ENCODE results near the gene MPDU1. TPM values are rescaled to one million over a fixed set of nuclear protein-coding genes. Genes with fewer than 3 reads are reported as not detected.
A peak's percentile ranks its signal among the peaks of the same experiment; 100 is the strongest.

MPDU1 gene
- total and polyA plus RNA-seq, 12 donors = 20.1 to 64.9 (median 26.5) TPM

DNA sequence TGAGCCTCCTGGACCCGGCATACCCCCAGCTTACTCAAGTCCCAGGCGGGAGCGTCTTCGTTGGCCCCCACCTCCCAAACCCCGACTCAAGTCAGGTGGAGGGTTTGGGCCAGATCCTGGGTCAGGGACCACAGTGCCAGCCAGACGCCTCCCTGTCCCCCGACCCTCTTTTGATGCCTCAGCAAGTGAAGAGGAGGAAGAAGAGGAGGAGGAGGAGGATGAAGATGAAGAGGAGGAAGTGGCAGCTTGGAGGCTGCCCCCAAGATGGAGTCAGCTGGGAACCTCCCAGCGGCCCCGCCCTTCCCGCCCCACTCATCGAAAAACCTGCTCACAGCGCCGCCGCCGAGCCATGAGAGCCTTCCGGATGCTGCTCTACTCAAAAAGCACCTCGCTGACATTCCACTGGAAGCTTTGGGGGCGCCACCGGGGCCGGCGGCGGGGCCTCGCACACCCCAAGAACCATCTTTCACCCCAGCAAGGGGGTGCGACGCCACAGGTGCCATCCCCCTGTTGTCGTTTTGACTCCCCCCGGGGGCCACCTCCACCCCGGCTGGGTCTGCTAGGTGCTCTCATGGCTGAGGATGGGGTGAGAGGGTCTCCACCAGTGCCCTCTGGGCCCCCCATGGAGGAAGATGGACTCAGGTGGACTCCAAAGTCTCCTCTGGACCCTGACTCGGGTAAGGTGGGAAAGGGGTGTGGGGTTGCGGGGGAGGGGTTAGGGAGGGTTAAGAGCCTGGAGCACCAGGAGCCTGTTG lies 20.4 kb upstream of the MPDU1 start:
- ATAC-seq = no peak
- H3K9me3 ChIP-seq = no peaks in the 10 kb centered on the region
- H3K36me3 ChIP-seq = peaks cover 0 to 57% (median 38%) of the 10 kb centered on the region in 9 donors
- intact Hi-C loops (cut with DNase I) = loop anchor here in 7 of 10 donors (5.0 to 10.0 kb wide), 7 partner anchors 46 to 308 kb away; partner anchors contain the start of genes KCTD11 (in 4 of the 7), TMEM95 (in 3 of the 7), FGF11 (in 2 of the 7) and TMEM102 (in 2 of the 7)
- no peaks in the 10 kb centered on the region for H3K27me3 ChIP-seq
- no peak for DNase-seq
- TF ChIP-seq, protein P1, sequence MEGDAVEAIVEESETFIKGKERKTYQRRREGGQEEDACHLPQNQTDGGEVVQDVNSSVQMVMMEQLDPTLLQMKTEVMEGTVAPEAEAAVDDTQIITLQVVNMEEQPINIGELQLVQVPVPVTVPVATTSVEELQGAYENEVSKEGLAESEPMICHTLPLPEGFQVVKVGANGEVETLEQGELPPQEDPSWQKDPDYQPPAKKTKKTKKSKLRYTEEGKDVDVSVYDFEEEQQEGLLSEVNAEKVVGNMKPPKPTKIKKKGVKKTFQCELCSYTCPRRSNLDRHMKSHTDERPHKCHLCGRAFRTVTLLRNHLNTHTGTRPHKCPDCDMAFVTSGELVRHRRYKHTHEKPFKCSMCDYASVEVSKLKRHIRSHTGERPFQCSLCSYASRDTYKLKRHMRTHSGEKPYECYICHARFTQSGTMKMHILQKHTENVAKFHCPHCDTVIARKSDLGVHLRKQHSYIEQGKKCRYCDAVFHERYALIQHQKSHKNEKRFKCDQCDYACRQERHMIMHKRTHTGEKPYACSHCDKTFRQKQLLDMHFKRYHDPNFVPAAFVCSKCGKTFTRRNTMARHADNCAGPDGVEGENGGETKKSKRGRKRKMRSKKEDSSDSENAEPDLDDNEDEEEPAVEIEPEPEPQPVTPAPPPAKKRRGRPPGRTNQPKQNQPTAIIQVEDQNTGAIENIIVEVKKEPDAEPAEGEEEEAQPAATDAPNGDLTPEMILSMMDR (IDR thresholded peaks at IDR 0.05) = no peak
- peaks cover 29 to 58% (median 53%) of the 10 kb centered on the region in 9 donors for H3K4me1 ChIP-seq
- 90% methylated on average over 30 of the region's 30 CpGs for WGBS, 2 donors
- peak overlapping the region in 6 of 10 donors; percentile 84 to 100 (median 96) for H3K4me3 ChIP-seq
- no peak overlapping the region for H3K27ac ChIP-seq

DNA sequence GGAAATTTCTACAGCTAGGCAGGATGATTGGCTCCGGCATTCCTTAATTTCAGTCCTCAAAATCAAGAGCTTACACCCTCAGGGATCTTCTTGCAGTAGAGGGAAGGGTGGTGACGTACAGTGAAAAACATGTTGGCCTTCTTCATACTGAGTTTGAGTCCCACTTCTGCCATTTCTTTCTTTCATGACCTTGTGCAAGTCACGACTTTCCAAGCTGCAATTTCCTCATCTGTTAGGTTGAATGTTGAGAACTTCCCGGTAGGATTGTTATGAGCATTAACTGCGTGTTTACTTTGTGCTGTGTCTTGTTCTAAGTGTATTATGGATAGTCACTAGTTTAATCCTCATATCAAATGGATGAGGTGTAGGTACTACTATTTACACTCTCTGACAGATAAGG lies 14.1 kb upstream of the MPDU1 start:
- TF ChIP-seq, protein P1 (IDR thresholded peaks at IDR 0.05) = no peak
- WGBS, 2 donors = 88 to 92% methylated on average over 5 of the region's 5 CpGs
- no peak for DNase-seq

GRCh38 chr17:7570351-7570750 lies 13.3 kb upstream of the MPDU1 start:
- Histone ChIP-seq H3K36me3 (peaks cover 0 to 74% (median 44%) of the 10 kb centered on the region in 9 donors), H3K9me3 (no peaks in the 10 kb centered on the region), H3K27ac (no peak overlapping the region), H3K27me3 (no peaks in the 10 kb centered on the region), H3K4me1 (peaks cover 13 to 30% (median 26%) of the 10 kb centered on the region in 9 donors), H3K4me3 (no peak overlapping the region)
- intact Hi-C loops (cut with DNase I) = loop anchor here in 2 of 10 donors (5.0 to 10.0 kb wide), 2 partner anchors 263 to 316 kb away; partner anchors contain the start of genes CTDNEP1 (in 1 of the 2), EIF5A (in 1 of the 2) and ELP5 (in 1 of the 2)
- 94 to 96% methylated on average over 10 of the region's 10 CpGs for WGBS, 2 donors
- DNase-seq (no peak), ATAC-seq (no peak)
- TF ChIP-seq, protein P1 (IDR thresholded peaks at IDR 0.05) = no peak

More for the DNA sequence above, 14.1 kb upstream of the MPDU1 start:
- H3K9me3 ChIP-seq = no peaks in the 10 kb centered on the region
- ATAC-seq = no peak
- H3K4me3 ChIP-seq = no peak overlapping the region
- peaks cover 0 to 74% (median 44%) of the 10 kb centered on the region in 9 donors for H3K36me3 ChIP-seq
- H3K4me1 ChIP-seq = peaks cover 5 to 22% (median 18%) of the 10 kb centered on the region in 9 donors
- H3K27ac ChIP-seq = no peak overlapping the region
- H3K27me3 ChIP-seq = no peaks in the 10 kb centered on the region
- intact Hi-C loops (cut with DNase I) = loop anchor here in 2 of 10 donors (10.0 kb wide), 3 partner anchors 55 to 315 kb away; partner anchors contain the start of genes CTDNEP1 (in 1 of the 2), ELP5 (in 1 of the 2), KCTD11 (in 1 of the 2) and TMEM95 (in 1 of the 2)

DNA sequence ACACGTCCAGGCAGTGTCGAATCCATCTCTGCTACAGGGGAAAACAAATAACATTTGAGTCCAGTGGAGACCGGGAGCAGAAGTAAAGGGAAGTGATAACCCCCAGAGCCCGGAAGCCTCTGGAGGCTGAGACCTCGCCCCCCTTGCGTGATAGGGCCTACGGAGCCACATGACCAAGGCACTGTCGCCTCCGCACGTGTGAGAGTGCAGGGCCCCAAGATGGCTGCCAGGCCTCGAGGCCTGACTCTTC lies 11.4 kb upstream of the MPDU1 start:
- Histone ChIP-seq H3K4me1 (peaks cover 14 to 49% (median 33%) of the 10 kb centered on the region in 9 donors), H3K9me3 (no peaks in the 10 kb centered on the region), H3K27me3 (no peaks in the 10 kb centered on the region), H3K4me3 (peak overlapping the region; percentile 12 to 100 (median 90)), H3K36me3 (peaks cover 9 to 74% (median 52%) of the 10 kb centered on the region in 9 donors), H3K27ac (peak overlapping the region; percentile 1 to 99 (median 88))
- TF ChIP-seq, protein P1 (IDR thresholded peaks at IDR 0.05) = no peak
- intact Hi-C loops (cut with DNase I) = loop anchor here in 2 of 10 donors (2.0 to 10.0 kb wide), 3 partner anchors 115 to 317 kb away; partner anchors contain the start of genes CTDNEP1 (in 1 of the 2), EIF5A (in 1 of the 2), ELP5 (in 1 of the 2) and TP53 (in 1 of the 2)
- DNase-seq (peak in 1 of 2 donors; percentile 99), ATAC-seq (no peak)
- WGBS, 2 donors = 0 to 1% methylated on average over 11 of the region's 11 CpGs

All from heart right ventricle (tissue), 16 donors.